GM12874 (cell line): ENCODE data around the gene LRRC14B.

Source experiments
- TF ChIP-seq, protein P1 (sequence below): IDR thresholded peaks from 2 replicates; pipeline ENCODE4 v1.5.1; 2011; ENCODE audit warnings: low read depth, mild to moderate bottlenecking, control low read depth, low read length, moderate library complexity; ENCODE audit not compliant: insufficient read depth

The LRRC14B gene

DNA sequence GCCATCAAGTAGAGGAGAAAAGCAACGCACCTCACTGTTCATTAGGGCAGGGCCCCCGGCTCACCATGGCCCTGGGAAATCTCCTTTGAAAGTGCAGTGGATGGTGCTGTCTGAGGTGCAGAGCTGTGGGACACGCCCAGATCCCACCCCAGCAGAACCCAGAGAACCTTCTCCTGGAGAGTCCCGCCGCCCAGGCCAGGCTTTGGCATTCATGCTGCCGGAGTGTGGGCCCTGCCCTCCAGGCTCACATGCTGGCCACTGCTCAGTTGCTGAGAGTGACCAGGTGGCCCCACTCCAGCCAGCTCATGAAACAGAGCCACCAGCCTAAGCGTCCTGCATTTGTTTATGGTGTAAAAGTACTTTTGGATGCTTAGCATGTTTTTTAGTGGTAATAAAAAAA is 23.8 kb upstream of the LRRC14B start:
- TF ChIP-seq, protein P1, sequence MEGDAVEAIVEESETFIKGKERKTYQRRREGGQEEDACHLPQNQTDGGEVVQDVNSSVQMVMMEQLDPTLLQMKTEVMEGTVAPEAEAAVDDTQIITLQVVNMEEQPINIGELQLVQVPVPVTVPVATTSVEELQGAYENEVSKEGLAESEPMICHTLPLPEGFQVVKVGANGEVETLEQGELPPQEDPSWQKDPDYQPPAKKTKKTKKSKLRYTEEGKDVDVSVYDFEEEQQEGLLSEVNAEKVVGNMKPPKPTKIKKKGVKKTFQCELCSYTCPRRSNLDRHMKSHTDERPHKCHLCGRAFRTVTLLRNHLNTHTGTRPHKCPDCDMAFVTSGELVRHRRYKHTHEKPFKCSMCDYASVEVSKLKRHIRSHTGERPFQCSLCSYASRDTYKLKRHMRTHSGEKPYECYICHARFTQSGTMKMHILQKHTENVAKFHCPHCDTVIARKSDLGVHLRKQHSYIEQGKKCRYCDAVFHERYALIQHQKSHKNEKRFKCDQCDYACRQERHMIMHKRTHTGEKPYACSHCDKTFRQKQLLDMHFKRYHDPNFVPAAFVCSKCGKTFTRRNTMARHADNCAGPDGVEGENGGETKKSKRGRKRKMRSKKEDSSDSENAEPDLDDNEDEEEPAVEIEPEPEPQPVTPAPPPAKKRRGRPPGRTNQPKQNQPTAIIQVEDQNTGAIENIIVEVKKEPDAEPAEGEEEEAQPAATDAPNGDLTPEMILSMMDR = no peak

DNA sequence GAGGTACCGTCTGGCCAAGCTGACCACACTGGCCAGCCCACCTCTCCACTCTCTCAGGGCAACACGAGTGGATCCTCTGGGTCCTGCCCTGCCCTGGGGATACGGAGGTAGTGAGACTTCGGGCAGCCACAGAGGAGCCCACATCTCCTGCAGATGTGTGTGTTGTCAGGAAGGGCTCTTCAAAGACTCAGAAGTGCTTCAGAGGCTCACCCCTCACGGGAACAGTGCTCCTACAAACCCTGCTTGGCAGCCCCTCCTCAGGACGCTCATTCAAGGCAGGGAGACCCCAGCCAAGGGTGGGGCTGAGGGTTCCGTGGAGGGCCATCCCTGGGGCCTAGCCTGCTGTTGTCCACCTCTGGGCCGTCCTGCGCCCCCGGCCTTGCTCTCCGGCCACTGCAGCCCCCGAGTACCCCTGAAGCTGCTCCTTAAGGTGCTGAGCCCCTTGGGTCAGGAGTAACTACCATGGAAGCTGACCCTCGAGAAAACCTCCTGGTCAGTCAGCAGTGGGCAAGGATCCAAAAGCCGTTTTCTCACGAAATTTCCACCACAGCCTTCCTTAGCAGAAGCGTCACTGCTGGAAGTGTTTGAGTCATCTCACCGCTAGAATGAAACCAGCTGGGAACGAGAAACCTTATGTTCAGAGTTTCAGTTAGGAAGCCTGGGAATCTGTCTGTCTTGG is 23.2 kb upstream of the LRRC14B start:
- TF ChIP-seq, protein P1 = no peak

DNA sequence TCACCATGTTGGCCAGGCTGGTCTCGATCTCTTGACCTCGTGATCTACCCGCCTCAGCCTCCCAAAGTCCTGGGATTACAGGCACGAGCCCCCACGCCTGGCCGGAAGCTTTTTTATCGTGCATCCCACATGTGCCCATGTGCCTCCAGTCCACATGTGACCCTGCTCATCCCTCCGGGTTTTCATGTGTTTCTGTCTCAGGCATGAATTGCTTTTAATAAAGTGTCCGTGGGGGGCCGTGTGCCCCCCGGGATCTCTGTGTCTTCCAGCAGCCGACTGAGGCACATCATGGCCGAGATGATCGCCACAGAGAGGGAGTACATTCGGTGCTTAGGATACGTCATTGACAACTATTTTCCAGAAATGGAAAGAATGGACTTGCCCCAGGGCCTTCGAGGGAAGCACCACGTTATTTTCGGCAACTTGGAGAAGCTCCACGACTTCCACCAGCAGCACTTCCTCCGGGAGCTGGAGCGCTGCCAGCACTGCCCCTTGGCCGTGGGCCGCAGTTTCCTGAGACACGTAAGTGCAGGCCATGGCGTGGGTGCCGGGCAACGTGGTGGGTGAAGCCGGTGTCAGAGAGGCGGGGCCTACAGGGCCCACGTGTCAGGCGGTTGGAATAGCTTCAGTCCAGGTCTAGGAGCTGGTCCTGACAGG is 22.1 kb upstream of the LRRC14B start:
- TF ChIP-seq, protein P1 = no peak

DNA sequence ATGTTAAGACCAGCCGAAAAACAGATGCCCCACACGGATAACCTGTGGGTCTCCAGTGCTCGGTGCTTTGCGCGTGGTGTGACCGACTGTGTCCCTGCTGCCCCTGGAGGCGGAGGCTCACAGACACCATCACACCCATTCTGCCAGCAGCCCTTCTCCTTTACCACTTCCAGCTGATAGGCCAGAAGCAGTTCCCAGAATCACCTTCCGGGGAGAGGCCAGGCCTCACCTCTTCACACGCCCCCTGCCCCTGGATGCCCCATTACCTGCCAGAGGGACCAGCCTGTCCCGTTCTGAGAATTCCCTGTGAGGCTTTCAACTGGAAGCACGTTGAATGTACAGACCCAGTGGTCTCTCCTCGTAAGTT is 21.6 kb upstream of the LRRC14B start:
- TF ChIP-seq, protein P1 = no peak

DNA sequence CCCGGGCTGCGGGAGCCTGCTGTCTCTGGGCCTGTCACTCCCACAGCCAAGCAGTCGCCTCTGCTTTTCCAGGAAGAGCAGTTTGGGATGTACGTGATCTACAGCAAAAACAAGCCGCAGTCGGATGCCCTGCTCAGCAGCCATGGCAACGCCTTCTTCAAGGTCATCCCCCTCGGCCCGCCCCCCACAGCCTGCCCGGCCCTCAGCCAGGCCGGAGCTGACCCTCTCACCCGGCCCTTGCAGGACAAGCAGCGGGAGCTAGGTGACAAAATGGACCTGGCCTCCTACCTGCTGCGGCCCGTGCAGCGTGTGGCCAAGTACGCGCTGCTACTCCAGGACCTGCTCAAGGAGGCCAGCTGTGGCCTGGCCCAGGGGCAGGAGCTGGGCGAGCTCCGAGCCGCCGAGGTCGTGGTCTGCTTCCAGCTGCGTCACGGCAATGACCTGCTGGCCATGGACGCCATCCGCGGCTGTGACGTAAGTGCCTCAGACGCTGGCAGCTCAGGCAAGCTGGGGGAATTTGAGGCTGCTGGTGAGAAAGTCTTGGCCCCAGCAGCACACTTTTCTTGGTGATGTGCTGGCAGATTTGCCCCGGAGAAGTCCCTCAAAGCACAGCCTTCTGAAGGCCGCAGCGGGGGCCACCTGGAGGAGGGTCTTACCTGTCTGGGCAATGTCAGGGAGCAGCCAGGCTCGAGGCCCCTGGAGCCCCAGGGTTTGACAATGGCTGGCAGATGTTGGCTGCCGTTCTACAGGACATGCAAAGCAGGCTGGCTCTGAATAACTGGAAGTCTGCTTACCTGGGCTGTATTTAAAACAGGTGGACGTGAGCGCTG is 20.1 kb upstream of the LRRC14B start:
- TF ChIP-seq, protein P1 = no peak

DNA sequence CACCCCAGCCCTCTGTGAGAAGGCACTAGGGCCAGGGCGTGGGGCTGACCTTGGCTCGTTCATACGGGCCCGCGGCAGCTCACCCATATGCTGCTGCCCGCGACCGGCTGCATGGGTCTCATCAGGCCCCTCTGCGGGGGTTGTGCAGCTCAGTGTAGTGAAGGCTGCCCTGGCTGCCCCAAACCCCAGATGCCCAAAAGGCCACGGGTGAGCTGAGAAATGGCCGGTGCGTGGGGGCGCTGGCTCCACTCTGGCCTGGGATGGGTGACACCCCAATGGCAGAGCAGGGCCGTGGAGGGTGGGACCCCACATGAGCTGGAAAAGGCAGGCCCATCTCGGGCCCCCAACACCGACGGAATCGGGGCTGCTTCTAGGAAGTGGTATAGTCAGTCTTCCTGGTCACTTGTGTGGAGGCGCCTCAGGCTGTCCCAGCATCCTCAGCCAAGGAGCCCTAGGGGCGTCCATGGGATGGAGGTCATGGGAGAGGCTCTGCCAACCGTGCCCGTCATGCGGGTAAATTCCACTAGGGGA is 19.4 kb upstream of the LRRC14B start:
- TF ChIP-seq, protein P1 = no peak

DNA sequence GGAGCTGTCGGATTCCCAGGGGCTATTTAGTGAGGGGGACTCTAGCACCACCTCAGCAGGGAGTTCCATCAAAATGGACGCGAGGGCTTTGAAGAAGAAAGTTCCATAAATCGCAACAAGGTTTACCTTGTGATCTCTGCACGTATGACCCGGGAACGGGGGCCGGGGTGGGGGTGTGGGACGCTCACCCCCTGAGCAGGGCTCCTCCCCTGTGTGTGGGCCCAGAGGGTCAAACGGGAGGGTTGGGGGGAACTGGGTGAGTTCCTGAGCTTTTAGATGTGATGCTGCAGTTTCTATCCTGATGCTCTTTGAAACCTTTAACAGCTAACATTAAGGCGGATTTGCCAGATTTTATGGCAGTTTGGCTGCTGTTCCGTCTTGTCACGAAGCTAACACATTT is 18.9 kb upstream of the LRRC14B start:
- TF ChIP-seq, protein P1 = no peak
